ENCODE measurements around the gene IBTK.

DNA sequence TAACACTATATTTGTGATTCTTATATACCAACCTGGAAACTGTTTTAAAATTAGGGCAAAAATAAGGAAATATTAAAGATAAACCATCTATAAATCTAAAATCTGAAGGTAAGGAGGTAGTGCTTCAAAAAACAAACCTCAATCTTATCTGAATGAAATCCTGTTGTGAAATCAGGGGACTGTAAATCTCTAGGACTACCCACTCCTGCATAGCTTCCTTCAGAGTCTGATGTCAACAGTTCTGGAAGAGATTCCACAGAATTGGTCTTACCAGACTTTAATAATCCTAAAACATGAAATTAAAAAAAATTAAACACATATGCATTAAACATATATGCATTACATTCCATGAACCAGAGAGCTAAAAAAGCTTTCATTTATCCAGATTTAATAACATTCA, 51.4 kb downstream of the IBTK start:
- TF ChIP-seq, protein P1, sequence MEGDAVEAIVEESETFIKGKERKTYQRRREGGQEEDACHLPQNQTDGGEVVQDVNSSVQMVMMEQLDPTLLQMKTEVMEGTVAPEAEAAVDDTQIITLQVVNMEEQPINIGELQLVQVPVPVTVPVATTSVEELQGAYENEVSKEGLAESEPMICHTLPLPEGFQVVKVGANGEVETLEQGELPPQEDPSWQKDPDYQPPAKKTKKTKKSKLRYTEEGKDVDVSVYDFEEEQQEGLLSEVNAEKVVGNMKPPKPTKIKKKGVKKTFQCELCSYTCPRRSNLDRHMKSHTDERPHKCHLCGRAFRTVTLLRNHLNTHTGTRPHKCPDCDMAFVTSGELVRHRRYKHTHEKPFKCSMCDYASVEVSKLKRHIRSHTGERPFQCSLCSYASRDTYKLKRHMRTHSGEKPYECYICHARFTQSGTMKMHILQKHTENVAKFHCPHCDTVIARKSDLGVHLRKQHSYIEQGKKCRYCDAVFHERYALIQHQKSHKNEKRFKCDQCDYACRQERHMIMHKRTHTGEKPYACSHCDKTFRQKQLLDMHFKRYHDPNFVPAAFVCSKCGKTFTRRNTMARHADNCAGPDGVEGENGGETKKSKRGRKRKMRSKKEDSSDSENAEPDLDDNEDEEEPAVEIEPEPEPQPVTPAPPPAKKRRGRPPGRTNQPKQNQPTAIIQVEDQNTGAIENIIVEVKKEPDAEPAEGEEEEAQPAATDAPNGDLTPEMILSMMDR (IDR thresholded peaks at IDR 0.05; ENCODE audit: insufficient read depth, low read length, poor library complexity, severe bottlenecking) = no peak
- TF ChIP-seq EZH2phosphoT487 (conservative IDR thresholded peaks at IDR 0.05; ENCODE audit: low read length) = no peak
